ENCODE data around the gene CPNE9.

DNA sequence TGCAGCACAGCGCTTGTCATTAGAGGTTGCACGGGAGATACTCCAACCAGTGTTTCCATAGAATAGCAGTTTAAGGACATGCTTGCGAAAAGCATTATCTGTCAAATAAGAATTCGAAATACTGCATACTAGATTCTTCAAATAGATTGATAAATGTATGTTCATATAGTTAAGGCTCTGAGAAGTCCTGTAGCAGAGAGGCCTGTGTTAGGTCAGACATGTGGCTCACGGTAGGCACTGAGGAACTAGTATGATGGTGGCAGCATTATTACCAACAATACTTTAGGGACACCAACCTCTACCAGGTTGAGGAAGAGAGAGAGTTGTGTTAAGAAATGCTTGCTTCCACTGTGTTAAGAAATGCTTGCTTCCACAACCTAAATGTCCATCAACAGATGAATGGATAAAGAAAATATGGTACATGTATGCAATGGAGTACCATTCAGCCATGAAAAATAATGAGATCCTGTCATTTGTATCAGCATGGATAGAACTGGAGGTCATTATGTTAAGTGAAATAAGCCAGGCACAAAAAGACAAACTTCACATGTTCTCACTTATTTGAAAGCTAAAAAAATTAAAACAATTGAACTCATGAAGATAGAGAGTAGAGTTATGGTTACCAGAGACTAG is 39.4 kb upstream of the CPNE9 start:
- no peak for TF ChIP-seq POLR2A (IDR thresholded peaks at IDR 0.05; ENCODE audit: control extremely low read depth in 1 of 2, low read depth in 2 of 2, low read length in 2 of 2)
- TF ChIP-seq, protein P1, sequence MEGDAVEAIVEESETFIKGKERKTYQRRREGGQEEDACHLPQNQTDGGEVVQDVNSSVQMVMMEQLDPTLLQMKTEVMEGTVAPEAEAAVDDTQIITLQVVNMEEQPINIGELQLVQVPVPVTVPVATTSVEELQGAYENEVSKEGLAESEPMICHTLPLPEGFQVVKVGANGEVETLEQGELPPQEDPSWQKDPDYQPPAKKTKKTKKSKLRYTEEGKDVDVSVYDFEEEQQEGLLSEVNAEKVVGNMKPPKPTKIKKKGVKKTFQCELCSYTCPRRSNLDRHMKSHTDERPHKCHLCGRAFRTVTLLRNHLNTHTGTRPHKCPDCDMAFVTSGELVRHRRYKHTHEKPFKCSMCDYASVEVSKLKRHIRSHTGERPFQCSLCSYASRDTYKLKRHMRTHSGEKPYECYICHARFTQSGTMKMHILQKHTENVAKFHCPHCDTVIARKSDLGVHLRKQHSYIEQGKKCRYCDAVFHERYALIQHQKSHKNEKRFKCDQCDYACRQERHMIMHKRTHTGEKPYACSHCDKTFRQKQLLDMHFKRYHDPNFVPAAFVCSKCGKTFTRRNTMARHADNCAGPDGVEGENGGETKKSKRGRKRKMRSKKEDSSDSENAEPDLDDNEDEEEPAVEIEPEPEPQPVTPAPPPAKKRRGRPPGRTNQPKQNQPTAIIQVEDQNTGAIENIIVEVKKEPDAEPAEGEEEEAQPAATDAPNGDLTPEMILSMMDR (IDR thresholded peaks at IDR 0.05; ENCODE audit: control extremely low read depth in 1 of 3, insufficient read depth in 1 of 3, low read depth in 1 of 3, low read length in 3 of 3) = no peak
- no peak for TF ChIP-seq SP1 (IDR thresholded peaks at IDR 0.05; ENCODE audit: low read depth, low read length)
- no peak for TF ChIP-seq POLR2AphosphoS5 (IDR thresholded peaks at IDR 0.05; ENCODE audit: low read depth, low read length)
- no peak for TF ChIP-seq SIN3A (conservative IDR thresholded peaks at IDR 0.05 in 1 of 2, IDR thresholded peaks at IDR 0.05 in 1 of 2; ENCODE audit: low read depth in 1 of 2, low read length in 2 of 2)
- no peak for TF ChIP-seq RAD21 (IDR thresholded peaks at IDR 0.05 in 1 of 2, conservative IDR thresholded peaks at IDR 0.05 in 1 of 2; ENCODE audit: low read depth in 2 of 2, low read length in 2 of 2)
- TF ChIP-seq RXRA (IDR thresholded peaks at IDR 0.05; ENCODE audit: insufficient read depth, low read depth, low read length) = no peak
- no peak for TF ChIP-seq EP300 (IDR thresholded peaks at IDR 0.05; ENCODE audit: borderline replicate concordance in 1 of 2, low read depth in 2 of 2, low read length in 2 of 2)
- TF ChIP-seq NRF1 (IDR thresholded peaks at IDR 0.05; ENCODE audit: low read depth, low read length) = no peak
- no peak for TF ChIP-seq RBBP5 (IDR thresholded peaks at IDR 0.05; ENCODE audit: borderline replicate concordance, low read depth, low read length)
- TF ChIP-seq E2F6 (IDR thresholded peaks at IDR 0.05) = no peak
- no peak for TF ChIP-seq EZH2 (IDR thresholded peaks at IDR 0.05; ENCODE audit: low read depth, low read length, severe bottlenecking)
- TF ChIP-seq CBX8 (IDR thresholded peaks at IDR 0.05; ENCODE audit: borderline replicate concordance, low read depth, low read length) = no peak
